ENCODE results near the gene DPP8. TPM values are rescaled to one million over a fixed set of nuclear protein-coding genes. Genes with fewer than 3 reads are reported as not detected.

The DPP8 gene
- total RNA-seq, 1 experiment from 2014 or later = 25.6 TPM

DNA sequence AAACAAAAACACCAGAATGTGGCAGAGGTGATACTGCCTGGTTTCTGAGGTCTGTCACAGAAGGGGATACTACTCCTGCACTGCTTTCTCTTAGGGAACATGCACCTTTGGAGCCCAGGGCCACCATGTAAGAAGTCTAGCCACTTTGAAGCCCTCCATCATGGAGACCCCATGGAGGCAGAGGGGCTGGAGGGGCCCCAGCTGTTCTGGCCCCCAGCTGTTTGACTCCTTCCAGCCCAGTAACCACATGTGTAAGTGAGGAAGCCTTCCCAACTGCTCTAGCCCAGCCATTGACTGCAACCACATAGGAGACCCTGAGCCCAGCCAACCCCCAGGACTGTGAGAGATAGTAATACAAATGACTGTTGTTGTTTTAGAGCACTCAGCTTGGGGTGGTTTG lies 85.8 kb downstream of the DPP8 start:
- DNase-seq (ENCODE audit: extremely low read depth, low read depth) = no peak

GRCh38 chr15:65426216-65426853 lies 91.2 kb downstream of the DPP8 start:
- DNase-seq (ENCODE audit: extremely low read depth, low read depth) = no peak

DNA sequence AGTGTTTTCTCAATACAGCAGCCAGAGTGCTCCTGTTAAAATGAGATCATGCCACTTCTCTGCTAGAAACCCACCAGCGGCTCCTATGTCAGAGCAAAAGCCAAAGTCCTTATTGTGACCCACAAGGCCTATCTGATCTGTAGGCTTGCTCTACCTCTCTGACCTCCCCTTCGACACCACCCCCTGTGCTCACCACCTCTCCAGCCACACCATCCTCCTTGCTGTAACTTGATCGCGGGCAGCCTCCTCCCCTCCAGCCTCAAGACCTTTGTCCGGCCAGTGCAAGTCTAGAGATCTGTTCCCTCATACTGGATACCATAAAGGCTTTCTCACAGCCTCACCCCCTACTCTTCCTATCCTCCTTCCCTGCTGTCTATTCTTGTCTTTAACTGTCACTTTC lies 92.8 kb downstream of the DPP8 start:
- no peak for DNase-seq (ENCODE audit: extremely low read depth, low read depth)

- DNase-seq (ENCODE audit: extremely low read depth, low read depth) = no peak
These were observed 93.4 kb downstream of the DPP8 start for GRCh38 chr15:65423976-65424679.

DNA sequence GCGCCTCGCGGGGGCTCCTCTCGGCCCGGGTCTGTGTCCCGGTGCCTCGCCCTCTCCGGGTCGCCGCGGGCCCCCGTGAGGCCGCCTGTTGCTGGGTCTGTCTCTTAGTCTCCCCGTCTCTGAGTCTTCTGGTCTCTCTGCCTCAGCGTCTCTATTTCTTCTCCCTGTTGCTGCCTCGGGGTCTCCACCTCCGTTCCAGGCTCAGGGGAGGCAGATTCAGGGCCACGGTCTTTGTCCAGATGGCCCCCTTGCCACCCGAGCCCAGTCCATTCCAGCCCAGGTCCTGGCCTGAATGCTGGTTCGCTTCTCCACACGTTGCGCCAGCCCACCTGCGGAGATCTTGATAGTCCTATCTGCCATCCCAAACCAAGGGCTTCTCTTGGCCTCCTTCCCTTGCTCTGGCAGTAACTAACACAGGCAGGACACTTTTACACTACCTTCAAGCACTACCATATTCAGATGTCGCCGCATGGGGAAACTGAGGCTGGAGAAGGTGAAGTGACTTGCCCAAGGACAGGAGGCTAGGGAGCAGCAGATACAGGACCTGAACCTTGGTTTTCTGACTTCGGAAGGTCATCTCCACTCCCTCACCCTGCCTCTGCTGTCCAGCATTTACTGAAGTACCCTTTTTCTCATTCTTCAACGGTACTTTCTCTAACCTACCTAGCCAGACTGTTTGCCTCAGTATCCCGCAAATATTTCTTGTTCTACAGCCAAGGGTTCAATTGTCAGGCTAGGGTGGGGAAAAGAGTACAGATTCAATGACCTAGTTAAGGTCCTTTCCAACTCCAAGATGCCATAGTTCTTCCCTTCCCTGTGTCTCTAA lies 94.1 kb downstream of the DPP8 start:
- no peak for DNase-seq (ENCODE audit: extremely low read depth, low read depth)

- DNase-seq (ENCODE audit: extremely low read depth, low read depth) = no peak
These were observed 95.9 kb downstream of the DPP8 start for GRCh38 chr15:65421360-65422215.

DNA sequence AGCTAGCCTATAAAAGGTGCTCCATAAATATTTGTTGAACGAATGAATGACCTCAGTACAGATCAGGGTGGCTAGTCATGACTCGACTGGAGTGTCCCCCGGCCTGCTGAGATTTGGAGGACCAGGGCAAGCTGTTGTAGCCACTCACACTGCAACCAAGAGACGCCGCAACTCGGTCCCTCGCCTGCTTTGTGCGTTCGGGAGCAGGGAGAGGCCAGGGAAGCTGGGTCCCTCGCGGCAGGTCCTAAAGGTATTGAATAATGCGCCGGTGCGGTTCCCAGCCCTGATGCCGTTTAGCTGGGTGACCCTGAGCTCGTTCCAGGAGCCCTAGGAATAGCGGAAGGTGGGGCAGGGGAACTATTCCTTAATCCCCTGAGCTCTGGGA lies 96.5 kb downstream of the DPP8 start:
- DNase-seq (ENCODE audit: extremely low read depth, low read depth) = no peak

- no peak for DNase-seq (ENCODE audit: extremely low read depth, low read depth)
These were observed 98.9 kb downstream of the DPP8 start for GRCh38 chr15:65418596-65418995.

- DNase-seq (ENCODE audit: extremely low read depth, low read depth) = no peak
These were observed 100.6 kb downstream of the DPP8 start for GRCh38 chr15:65416845-65417416.

GRCh38 chr15:65414841-65415621 lies 102.5 kb downstream of the DPP8 start:
- no peak for DNase-seq (ENCODE audit: extremely low read depth, low read depth)

DNA sequence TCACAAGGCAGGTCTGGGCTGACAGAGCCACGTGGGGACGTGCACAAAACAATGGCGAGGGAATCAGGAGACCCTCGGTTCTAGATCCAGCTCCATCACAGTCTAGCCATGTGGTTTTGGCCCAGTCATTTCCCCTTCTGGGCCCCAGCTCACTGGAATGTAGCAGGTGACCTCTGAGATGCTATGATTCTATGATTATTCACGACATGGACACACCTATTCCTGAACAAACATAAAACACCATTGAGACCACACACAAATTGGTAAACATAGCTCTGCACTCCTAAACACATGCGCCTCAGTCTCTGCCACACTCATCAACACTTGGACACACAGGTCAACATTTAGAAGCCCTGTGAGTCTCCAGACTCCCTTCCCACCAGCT lies 103.7 kb downstream of the DPP8 start:
- no peak for DNase-seq (ENCODE audit: extremely low read depth, low read depth)

GRCh38 chr15:65413051-65413759 lies 104.3 kb downstream of the DPP8 start:
- no peak for DNase-seq (ENCODE audit: extremely low read depth, low read depth)

DNA sequence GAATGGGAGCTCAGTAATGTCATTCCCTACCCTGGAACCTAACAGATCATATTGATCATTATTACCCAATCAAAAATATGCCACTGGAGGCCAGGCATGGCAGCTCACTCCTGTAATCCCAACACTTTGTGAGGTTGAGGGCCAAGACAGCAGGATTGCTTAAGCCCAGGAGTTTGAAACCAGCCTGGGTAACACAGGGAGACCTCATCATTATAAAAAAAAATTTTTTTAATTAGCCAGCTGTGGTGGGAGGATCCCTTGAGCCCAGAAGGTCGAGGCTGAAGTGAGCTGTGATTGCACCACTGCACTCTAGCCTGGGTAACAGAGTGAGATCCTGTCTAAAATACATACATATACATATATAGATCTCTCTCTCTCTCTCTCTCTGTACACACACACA lies 104.9 kb downstream of the DPP8 start:
- no peak for DNase-seq (ENCODE audit: extremely low read depth, low read depth)

GRCh38 chr15:65411465-65412071 lies 105.9 kb downstream of the DPP8 start:
- no peak for DNase-seq (ENCODE audit: extremely low read depth, low read depth)

- no peak for DNase-seq (ENCODE audit: extremely low read depth, low read depth)
These were observed 106.5 kb downstream of the DPP8 start for GRCh38 chr15:65410972-65411371.

GRCh38 chr15:65410036-65410435 lies 107.5 kb downstream of the DPP8 start:
- no peak for DNase-seq (ENCODE audit: extremely low read depth, low read depth)

- DNase-seq (ENCODE audit: extremely low read depth, low read depth) = no peak
These were observed 108.4 kb downstream of the DPP8 start for GRCh38 chr15:65409036-65409631.

- DNase-seq (ENCODE audit: extremely low read depth, low read depth) = no peak
These were observed 109.0 kb downstream of the DPP8 start for GRCh38 chr15:65408324-65409035.
